Panc1 (cell line): Measurements from ENCODE around the gene RNF213. TPM values are rescaled to one million over a fixed set of nuclear protein-coding genes. Genes with fewer than 3 reads are reported as not detected.

ENCODE experiments used
- ATAC-seq: fragments of 200-7000 bp; cut with Tn5 transposase; 2 replicates; pipeline ENCODE4 v1.9.1; 2020; ENCODE audit warnings: mild to moderate bottlenecking, moderate library complexity
- BruUV-seq: library from RNA; stranded (reverse); fragments of 400-500 nt; replicated peaks from 2 replicates; lab custom pipeline; 2021; lab: Mats Ljungman, UMichigan
- CTCF ChIA-PET: fragments of 300-600 bp; sonication (Branson Sonifier 250); formaldehyde crosslinking; loops from one replicate; lab custom pipeline; 2022; ENCODE audit warnings: antibody characterized with exemption; lab: Charles Lee
- POLR2A ChIA-PET: fragments of 300-600 bp; sonication (Branson Sonifier 250); formaldehyde crosslinking; loops from one replicate; lab custom pipeline; 2022; ENCODE audit warnings: antibody characterized with exemption; lab: Charles Lee
- DNase-seq: peaks from one replicate; pipeline ENCODE4 v3.0.0-alpha.2; 2010; ENCODE audit warnings: low read depth, low spot score
- H3K27ac ChIP-seq: 2 replicates; pipeline ENCODE4 v1.5.1; 2011; ENCODE audit warnings: mild to moderate bottlenecking, low read length, inconsistent platforms
- H3K27me3 ChIP-seq: fragments of 200-500 bp; sonication (Bioruptor generic); 2 replicates; pipeline ENCODE4 v1.6.0; 2014; ENCODE audit warnings: low read length, inconsistent platforms; ENCODE audit not compliant: control insufficient read depth, insufficient read depth
- H3K36me3 ChIP-seq: fragments of 200-500 bp; sonication (Bioruptor generic); 2 replicates; pipeline ENCODE4 v1.5.1; 2014; ENCODE audit warnings: inconsistent platforms, mild to moderate bottlenecking, low read length, moderate library complexity; ENCODE audit not compliant: control insufficient read depth, insufficient read depth
- H3K4me1 ChIP-seq: 2 replicates; pipeline ENCODE4 v1.5.1; 2011; ENCODE audit warnings: inconsistent platforms, mild to moderate bottlenecking, low read length, moderate library complexity; ENCODE audit not compliant: control insufficient read depth, insufficient read depth
- H3K4me3 ChIP-seq, 2 experiments: 2 replicates each; pipeline ENCODE4 v1.5.1; 2011 to 2012; ENCODE audit warnings: low read depth in 2 of 2, low read length in 2 of 2, mild to moderate bottlenecking in 2 of 2, inconsistent platforms in 1 of 2, moderate library complexity in 1 of 2
- H3K9me3 ChIP-seq: fragments of 200-500 bp; sonication (Bioruptor generic); 2 replicates; pipeline ENCODE4 v1.5.1; 2014; ENCODE audit warnings: low read depth, mild to moderate bottlenecking, inconsistent platforms, low read length, moderate library complexity; ENCODE audit not compliant: control insufficient read depth, insufficient read depth
- CTCF ChIP-seq: fragments of 450-650 bp; IDR thresholded peaks from 2 replicates; pipeline ENCODE4 v1.5.1; 2017; ENCODE audit warnings: mild to moderate bottlenecking
- POLR2AphosphoS5 ChIP-seq: IDR thresholded peaks from 2 replicates; pipeline ENCODE4 v1.6.1; 2012; ENCODE audit warnings: mild to moderate bottlenecking, low read depth, low read length, moderate library complexity
- REST ChIP-seq, 2 experiments: IDR thresholded peaks; 2 replicates each; pipeline ENCODE4 v1.6.1; 2011 to 2012; ENCODE audit warnings: low read depth in 2 of 2, control low read depth in 1 of 2, low read length in 1 of 2, mild to moderate bottlenecking in 1 of 2, moderate library complexity in 1 of 2; ENCODE audit not compliant: insufficient read depth in 1 of 2
- SIN3A ChIP-seq: IDR thresholded peaks from 2 replicates; pipeline ENCODE4 v1.6.1; 2012; ENCODE audit warnings: low read depth, mild to moderate bottlenecking, low read length, moderate library complexity, borderline replicate concordance; ENCODE audit not compliant: insufficient read depth
- TCF7L2 ChIP-seq: IDR thresholded peaks from 2 replicates; pipeline ENCODE4 v1.6.1; 2011; ENCODE audit warnings: mild to moderate bottlenecking, low read depth, low read length, inconsistent platforms
- in situ Hi-C: cut with HindIII; loops from 2 replicates; pipeline ENCODE4 v1.10.0; 2016; ENCODE audit warnings: low sequenced_read_pairs, low pct_unique_long_range_greater_than_20kb
- intact Hi-C: fragments of 100-400 bp; cut with micrococcal nuclease; formaldehyde crosslinking; loops from one replicate; pipeline ENCODE4 v1.10.0; 2022; ENCODE audit not compliant: unreplicated experiment
- total RNA-seq: library from RNA; stranded (reverse); gene quantifications from one replicate; pipeline ENCODE4 v1.2.1, GENCODE V29; 2021; ENCODE audit not compliant: unreplicated experiment

The RNF213 gene
- total RNA-seq, 1 experiment from 2014 or later, result 230 TPM

- Histone ChIP-seq H3K27ac (no peak overlapping the region), H3K9me3 (no peaks in the 10 kb centered on the region), H3K27me3 (no peaks in the 10 kb centered on the region), H3K4me1 (no peaks in the 10 kb centered on the region), H3K4me3 (no peak overlapping the region), H3K36me3 (peaks cover 50% of the 10 kb centered on the region)
- in situ Hi-C loops (no loop called here), intact Hi-C loops (no loop called here)
- BruUV-seq, result no TSS peak
- no peak for ATAC-seq
- no peak for DNase-seq
- POLR2A ChIA-PET, result no interaction called here
- TF ChIP-seq POLR2AphosphoS5 (no peak), CTCF (no peak)
- CTCF ChIA-PET, result interaction anchor here (0.5 kb wide), 1 partner anchor 607 kb away, joined by 3 read pairs; the partner anchor contains the start of gene CHMP6
Observed at GRCh38 chr17:80384078-80384960, 123.7 kb downstream of the RNF213 start.

- ATAC-seq (no peak), DNase-seq (no peak)
- H3K4me3 ChIP-seq, result no peak overlapping the region
- TF ChIP-seq REST (IDR thresholded peaks at IDR 0.05; ENCODE audit: insufficient read depth in 1 of 2, low read depth in 2 of 2, low read length in 1 of 2) (no peak), POLR2AphosphoS5 (no peak), CTCF (no peak), SIN3A (no peak), TCF7L2 (no peak)
- H3K27ac ChIP-seq, result no peak overlapping the region
- no peaks in the 10 kb centered on the region for H3K27me3 ChIP-seq
- H3K4me1 ChIP-seq, result no peaks in the 10 kb centered on the region
- no TSS peak for BruUV-seq
- in situ Hi-C loops, result no loop called here
- POLR2A ChIA-PET, result no interaction called here
- H3K36me3 ChIP-seq, result peaks cover 51% of the 10 kb centered on the region
- CTCF ChIA-PET, result interaction anchor here (0.5 kb wide), 1 partner anchor 607 kb away, joined by 3 read pairs; the partner anchor contains the start of gene CHMP6
- no peaks in the 10 kb centered on the region for H3K9me3 ChIP-seq
- intact Hi-C loops, result no loop called here
Observed at GRCh38 chr17:80385046-80385445, 124.4 kb downstream of the RNF213 start.
